HG03159 (cell line): Measurements from ENCODE around the gene SELENON.

Source experiments
- ATAC-seq: cut with Tn5 transposase; IDR thresholded peaks from one replicate; pipeline ENCODE4 v1.9.1; 2021; ENCODE audit warnings: mild to moderate bottlenecking, moderate library complexity; ENCODE audit not compliant: unreplicated experiment

The SELENON gene

GRCh38 chr1:25790472-25790871 lies 9.5 kb upstream of the SELENON start:
- ATAC-seq: no peak

GRCh38 chr1:25792115-25792514 lies 7.9 kb upstream of the SELENON start:
- no peak for ATAC-seq

DNA sequence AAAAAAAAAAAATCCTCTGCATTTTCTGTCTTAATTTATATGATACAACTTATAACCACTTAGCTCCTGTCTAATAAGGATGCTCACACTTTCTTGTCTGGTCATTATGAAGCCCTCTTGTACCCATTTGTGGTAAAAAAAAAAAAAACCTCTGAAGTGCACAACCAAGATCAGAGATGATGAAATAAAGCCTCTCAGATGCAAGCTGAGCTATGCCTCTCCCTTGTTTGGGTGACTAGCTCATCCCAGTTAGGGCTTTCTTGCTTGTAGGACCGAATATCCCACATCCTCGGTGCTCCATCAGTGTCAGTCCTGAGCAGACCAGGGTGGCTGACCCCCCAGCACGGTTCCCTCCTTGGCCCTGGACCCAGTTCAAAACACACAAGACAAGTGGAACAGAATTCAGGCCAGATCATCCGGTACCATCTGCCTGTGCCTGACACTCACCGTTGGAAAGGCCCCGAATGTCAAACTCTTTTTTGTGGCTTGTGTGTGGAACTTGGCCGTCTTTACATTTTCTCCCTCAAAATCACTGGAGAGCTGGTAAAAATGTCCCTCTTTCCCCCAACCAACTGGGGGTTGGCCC lies 6.3 kb upstream of the SELENON start:
- ATAC-seq: no peak

DNA sequence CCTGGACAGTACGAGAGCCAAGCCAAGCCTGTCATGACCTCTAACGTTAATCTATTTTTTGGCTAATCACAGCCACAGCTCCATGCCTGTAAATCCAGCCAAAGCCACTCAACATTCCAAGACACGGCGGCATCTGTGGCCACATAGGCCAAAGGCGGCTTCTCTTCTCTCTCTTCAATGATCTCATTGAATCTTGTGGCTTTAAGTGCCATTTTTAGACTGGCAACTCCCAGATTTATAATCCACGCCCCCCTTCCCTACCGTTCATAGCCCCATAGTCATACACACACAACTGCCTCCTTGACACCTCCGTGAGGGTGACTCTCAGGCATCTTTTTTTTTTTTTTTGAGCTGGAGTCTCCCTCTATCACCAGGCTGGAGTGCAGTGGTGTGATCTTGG lies 5.7 kb upstream of the SELENON start:
- ATAC-seq: no peak

DNA sequence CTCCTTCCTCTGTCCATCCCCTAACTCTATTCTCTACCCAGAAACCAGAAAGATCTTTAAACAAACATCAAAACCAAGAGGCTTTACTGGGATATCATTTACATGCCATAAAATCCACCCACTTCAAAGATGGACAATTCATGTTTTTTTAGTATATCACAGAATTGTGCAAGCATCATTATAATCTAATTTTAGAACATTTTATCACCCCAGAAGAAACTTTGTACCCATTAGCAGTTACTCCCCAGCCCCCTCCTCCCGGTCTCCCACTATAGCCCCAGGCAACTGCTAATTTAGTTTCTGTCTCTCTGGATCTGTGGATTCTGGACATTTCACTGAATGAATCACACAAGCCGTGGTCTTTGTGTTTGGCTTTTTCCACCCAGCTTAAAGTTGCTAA lies 4.8 kb upstream of the SELENON start:
- ATAC-seq: no peak

DNA sequence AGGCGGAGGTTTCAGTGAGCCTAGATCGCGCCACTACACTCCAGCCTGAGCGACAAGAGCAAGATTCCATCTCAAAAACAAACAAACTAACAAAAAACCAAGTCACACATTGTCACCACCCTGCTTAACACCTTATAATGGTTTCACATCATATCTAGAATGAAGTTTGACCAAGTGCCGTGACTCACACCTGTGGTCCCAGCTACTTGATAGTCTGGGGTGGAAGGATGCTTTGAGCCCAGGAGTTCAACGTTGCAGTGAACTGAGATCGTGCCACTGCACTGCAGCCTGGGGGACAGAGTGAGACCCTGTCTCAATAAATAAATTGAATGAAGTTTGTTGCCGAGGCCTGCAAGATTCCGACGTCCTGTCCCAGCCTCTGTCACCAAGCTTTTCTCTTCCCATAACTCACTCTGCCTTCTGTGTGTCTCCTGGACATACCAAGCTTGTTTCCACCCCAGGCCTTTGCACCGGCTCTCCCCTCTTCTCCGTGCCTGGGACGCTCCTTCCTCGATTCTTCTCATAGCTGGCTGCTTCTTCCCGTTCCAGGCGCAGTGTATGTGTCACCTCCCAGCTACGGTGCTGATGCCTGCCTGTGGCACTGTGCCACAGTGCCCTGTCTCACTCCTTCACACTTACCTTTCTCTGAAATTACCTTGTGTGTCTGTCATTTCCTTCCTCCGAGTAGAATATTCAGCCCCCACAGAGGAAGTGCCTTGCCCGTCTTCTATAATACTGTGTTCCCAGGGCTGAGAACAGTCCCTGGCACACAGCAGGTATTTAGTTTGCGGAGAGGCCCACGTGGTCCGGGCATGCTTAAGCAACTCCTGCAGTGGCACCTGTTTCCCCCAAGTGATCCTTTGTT lies 3.8 kb upstream of the SELENON start:
- ATAC-seq: no peak

- no peak for ATAC-seq
These were observed 3.1 kb upstream of the SELENON start for GRCh38 chr1:25796811-25797458.

- no peak for ATAC-seq
These were observed 2.1 kb upstream of the SELENON start for GRCh38 chr1:25797939-25798338.

- no peak for ATAC-seq
These were observed 1.2 kb upstream of the SELENON start for GRCh38 chr1:25798666-25799351.

DNA sequence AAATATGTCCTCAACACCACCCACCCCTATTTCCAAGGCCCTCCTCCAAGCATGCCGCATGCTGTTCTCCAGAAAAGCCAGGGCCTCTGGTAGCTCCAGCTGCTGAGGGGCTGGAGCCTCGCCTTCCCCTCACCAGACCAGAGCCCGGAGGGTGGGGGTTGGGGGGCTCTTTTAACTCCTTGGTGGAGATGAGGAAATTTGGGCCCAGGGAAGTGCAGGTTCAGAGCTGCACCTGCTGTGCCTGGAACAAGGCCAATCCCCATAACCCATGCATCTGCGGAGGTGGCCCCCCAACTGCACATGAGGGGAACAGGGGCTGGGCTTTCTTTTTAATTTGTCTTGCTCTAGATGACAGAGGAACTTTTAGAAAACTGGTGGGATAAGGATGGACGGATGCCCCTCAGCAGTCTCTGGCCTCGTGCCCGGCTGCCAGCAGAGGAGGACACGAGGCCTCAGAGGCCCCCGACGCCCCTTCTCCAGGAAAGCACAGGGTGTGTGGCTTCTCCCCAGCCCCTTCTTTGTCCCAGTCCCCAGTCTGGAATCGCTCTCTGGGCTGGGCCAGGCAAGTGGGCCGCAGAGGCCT lies 550 bp upstream of the SELENON start:
- no peak for ATAC-seq

DNA sequence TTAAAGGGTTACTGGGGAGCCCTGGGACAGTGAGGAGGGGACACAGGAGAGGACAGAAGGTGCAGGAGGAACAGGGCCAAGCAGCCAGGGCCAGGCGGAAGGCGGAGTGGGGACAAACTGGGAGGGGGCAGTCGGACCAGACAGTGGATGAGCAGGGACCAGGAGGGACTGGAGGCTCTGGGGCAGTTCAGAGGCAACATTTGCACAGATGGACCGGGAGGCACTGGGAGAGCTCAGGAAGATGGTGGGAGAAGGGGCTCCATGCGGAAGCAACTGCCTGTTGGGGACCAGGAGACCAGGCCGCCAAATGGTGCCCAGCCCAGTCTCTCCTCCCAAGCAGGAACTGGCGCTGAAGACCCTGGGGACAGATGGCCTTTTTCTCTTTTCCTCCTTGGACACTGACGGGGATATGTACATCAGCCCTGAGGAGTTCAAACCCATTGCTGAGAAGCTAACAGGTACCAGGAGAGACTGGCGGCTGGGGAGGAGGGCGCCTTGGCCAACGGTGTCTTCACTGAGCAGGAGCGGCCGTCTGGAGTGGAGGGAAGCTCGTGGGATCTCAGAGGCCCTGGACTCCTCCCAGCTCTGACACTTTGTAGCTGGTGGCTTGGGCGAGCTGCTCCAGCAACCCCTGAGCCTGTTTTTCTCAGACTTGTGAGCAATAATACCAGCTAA lies 847 bp downstream of the SELENON start:
- no peak for ATAC-seq

DNA sequence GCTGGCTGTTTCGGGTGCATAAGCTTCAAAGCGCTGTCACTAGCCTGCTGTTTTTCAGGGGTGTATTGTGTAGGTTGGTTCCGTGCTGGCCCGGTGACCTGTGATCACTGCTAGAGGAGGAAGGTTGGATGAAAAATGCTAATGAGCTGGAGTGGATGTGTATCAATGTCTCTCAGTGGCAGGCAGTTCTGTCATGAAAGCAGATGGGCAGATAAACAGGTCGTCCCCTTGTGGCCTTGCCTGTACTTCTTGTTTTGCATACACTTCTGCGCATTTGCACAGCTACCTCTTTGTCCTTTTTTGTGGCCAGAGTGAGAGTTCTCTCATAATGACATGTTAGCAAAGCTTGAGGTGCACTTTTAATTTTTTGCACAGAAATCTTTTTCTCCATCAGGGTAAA lies 2.9 kb downstream of the SELENON start:
- no peak for ATAC-seq

DNA sequence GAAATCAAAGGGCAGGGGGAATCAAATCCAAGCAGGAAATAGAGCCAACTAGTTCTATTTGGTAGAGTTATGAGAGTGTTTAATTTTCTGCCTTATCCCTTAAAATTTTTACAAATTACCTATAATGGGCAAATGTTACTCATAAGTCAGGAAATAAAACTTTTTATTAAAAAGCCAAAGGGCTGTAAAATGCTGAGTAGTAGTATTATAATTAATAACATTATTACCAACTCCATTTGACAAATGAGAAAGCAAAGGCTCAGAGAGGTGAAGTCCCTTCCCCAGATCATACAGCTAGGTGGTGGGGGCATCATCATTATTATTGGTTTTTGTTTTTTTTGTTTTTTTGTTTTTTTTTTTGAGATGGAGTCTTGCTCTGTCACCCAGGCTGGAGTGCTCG lies 3.4 kb downstream of the SELENON start:
- ATAC-seq: no peak

- ATAC-seq: no peak
These were observed 4.4 kb downstream of the SELENON start for GRCh38 chr1:25804244-25804963.

- no peak for ATAC-seq
These were observed 5.2 kb downstream of the SELENON start for GRCh38 chr1:25804964-25805862.

GRCh38 chr1:25805863-25806225 lies 5.9 kb downstream of the SELENON start:
- ATAC-seq: no peak

- no peak for ATAC-seq
These were observed 6.4 kb downstream of the SELENON start for GRCh38 chr1:25806418-25806817.

- no peak for ATAC-seq
These were observed 7.7 kb downstream of the SELENON start for GRCh38 chr1:25807480-25808390.
